ENCODE data around the gene KRTAP5-3. TPM values are rescaled to one million over a fixed set of nuclear protein-coding genes. Genes with fewer than 3 reads are reported as not detected.

KRTAP5-3 gene
- total RNA-seq, 2 experiments from 2014 or later: not detected

- no peak overlapping the region for H3K4me3 Mint-ChIP-seq
- ChIA-PET POLR2A (no interaction called here), CTCF (interaction anchor here (2.6 kb wide), 1 partner anchor 19 kb away, joined by 13 read pairs; no protein-coding TSS in a partner anchor)
- intact Hi-C loops (cut with micrococcal nuclease): no loop called here
- no peaks in the 10 kb centered on the region for H3K4me1 Mint-ChIP-seq (ENCODE audit: low read depth)
- no peak overlapping the region for H3K27ac Mint-ChIP-seq
- no peak for TF ChIP-seq CTCF (IDR thresholded peaks at IDR 0.05)
- no peak for ATAC-seq
- peaks cover 10% of the 10 kb centered on the region for H3K27me3 Mint-ChIP-seq
- H3K9me3 Mint-ChIP-seq: no peaks in the 10 kb centered on the region
- no peak for DNase-seq
- H3K36me3 Mint-ChIP-seq (ENCODE audit: low read depth): no peaks in the 10 kb centered on the region
Measured at GRCh38 chr11:1633864-1634263, 25.6 kb upstream of the KRTAP5-3 start.

GRCh38 chr11:1632053-1632714, 23.9 kb upstream of the KRTAP5-3 start:
- DNase-seq (no peak), ATAC-seq (no peak)
- TF ChIP-seq CTCF (IDR thresholded peaks at IDR 0.05): no peak
- H3K27ac Mint-ChIP-seq: no peak overlapping the region
- H3K27me3 Mint-ChIP-seq: peaks cover 14% of the 10 kb centered on the region
- no peaks in the 10 kb centered on the region for H3K9me3 Mint-ChIP-seq
- intact Hi-C loops (cut with micrococcal nuclease): no loop called here
- H3K4me1 Mint-ChIP-seq (ENCODE audit: low read depth): no peaks in the 10 kb centered on the region
- CTCF ChIA-PET: interaction anchor here (0.6 to 3.1 kb wide), 4 partner anchors 8 to 57 kb away, joined by 3 to 28 read pairs (median 12); no protein-coding TSS in a partner anchor
- no peak overlapping the region for H3K4me3 Mint-ChIP-seq
- POLR2A ChIA-PET: interaction anchor here (1.5 kb wide), 1 partner anchor 58 kb away, joined by 5 read pairs; no protein-coding TSS in a partner anchor
- no peaks in the 10 kb centered on the region for H3K36me3 Mint-ChIP-seq (ENCODE audit: low read depth)

- no peak for TF ChIP-seq CTCF (IDR thresholded peaks at IDR 0.05)
- CTCF ChIA-PET: interaction anchor here (1.2 to 3.1 kb wide), 6 partner anchors 9 to 85 kb away, joined by 3 to 28 read pairs (median 14); no protein-coding TSS in a partner anchor
- POLR2A ChIA-PET: interaction anchor here (1.5 kb wide), 1 partner anchor 56 kb away, joined by 5 read pairs; no protein-coding TSS in a partner anchor
- intact Hi-C loops (cut with micrococcal nuclease): no loop called here
- ATAC-seq (no peak), DNase-seq (no peak)
- no peaks in the 10 kb centered on the region for H3K9me3 Mint-ChIP-seq
- H3K27ac Mint-ChIP-seq: no peak overlapping the region
- no peak overlapping the region for H3K4me3 Mint-ChIP-seq
- H3K4me1 Mint-ChIP-seq (ENCODE audit: low read depth): no peaks in the 10 kb centered on the region
- H3K27me3 Mint-ChIP-seq: peaks cover 13% of the 10 kb centered on the region
- H3K36me3 Mint-ChIP-seq (ENCODE audit: low read depth): no peaks in the 10 kb centered on the region
Measured at GRCh38 chr11:1631066-1631568, 22.9 kb upstream of the KRTAP5-3 start.

DNA sequence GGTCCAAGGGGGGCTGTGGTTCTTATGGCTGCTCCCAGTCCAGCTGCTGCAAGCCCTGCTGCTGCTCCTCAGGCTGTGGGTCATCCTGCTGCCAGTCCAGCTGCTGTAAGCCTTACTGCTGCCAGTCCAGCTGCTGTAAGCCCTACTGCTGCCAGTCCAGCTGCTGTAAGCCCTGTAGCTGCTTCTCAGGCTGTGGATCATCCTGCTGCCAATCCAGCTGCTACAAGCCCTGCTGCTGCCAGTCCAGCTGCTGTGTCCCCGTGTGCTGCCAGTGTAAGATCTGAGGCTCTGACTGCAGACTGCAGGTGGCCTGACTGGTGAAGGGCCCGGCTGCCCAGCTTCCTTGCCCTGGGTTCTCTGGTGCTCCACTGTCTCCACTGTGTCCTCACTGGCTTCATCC, 22.0 kb upstream of the KRTAP5-3 start:
- no peak for TF ChIP-seq CTCF (IDR thresholded peaks at IDR 0.05)
- Mint-ChIP-seq H3K36me3 (ENCODE audit: low read depth) (no peaks in the 10 kb centered on the region), H3K4me1 (ENCODE audit: low read depth) (no peaks in the 10 kb centered on the region), H3K9me3 (no peaks in the 10 kb centered on the region), H3K27ac (no peak overlapping the region), H3K4me3 (no peak overlapping the region), H3K27me3 (peaks cover 13% of the 10 kb centered on the region)
- intact Hi-C loops (cut with micrococcal nuclease): no loop called here
- ChIA-PET POLR2A (no interaction called here), CTCF (interaction anchor here (1.3 to 3.1 kb wide), 5 partner anchors 9 to 84 kb away, joined by 3 to 28 read pairs (median 18); no protein-coding TSS in a partner anchor)
- DNase-seq (no peak), ATAC-seq (no peak)

Data from activated CD8-positive, alpha-beta T cell treated with anti-CD3 and anti-CD28 coated beads for 36 hours (primary cell).